Lung (tissue), 12 donors: ENCODE data around the gene PPARA. TPM values are rescaled to one million over a fixed set of nuclear protein-coding genes. Genes with fewer than 3 reads are reported as not detected.
A peak's percentile ranks its signal among the peaks of the same experiment; 100 is the strongest.

Experiments
- ATAC-seq: fragments of 200-7000 bp; cut with Tn5 transposase; one replicate; pipeline ENCODE4 v1.9.1; 2020; ENCODE audit warnings: moderate number of reproducible peaks; ENCODE audit not compliant: insufficient read depth, low FRiP score
- DNase-seq, 3 donors: peaks; one replicate each; pipeline ENCODE4 v3.0.0-alpha.2; 2013 to 2017
- H3K27ac ChIP-seq, 2 donors: one replicate each; pipeline ENCODE4 v1.5.1; 2013; ENCODE audit warnings: mild to moderate bottlenecking in 2 of 2, moderate library complexity in 2 of 2, control low read depth in 1 of 2, inconsistent platforms in 1 of 2, low read depth in 1 of 2, low read length in 1 of 2
- H3K27me3 ChIP-seq, 3 donors: one replicate each; pipeline ENCODE4 v1.5.1; 2013; ENCODE audit warnings: low read length in 2 of 3; ENCODE audit not compliant: control insufficient read depth in 3 of 3, insufficient read depth in 3 of 3
- H3K36me3 ChIP-seq, 4 donors: one replicate each; pipeline ENCODE4 v1.5.1; 2013; ENCODE audit warnings: low read length in 4 of 4, mild to moderate bottlenecking in 1 of 4, moderate library complexity in 1 of 4; ENCODE audit not compliant: control insufficient read depth in 4 of 4, insufficient read depth in 4 of 4
- H3K4me1 ChIP-seq, 5 donors: one replicate each; pipeline ENCODE4 v1.5.1; 2013; ENCODE audit warnings: low read length in 5 of 5, mild to moderate bottlenecking in 2 of 5, moderate library complexity in 1 of 5; ENCODE audit not compliant: control insufficient read depth in 5 of 5, insufficient read depth in 5 of 5
- H3K4me3 ChIP-seq: one replicate; pipeline ENCODE4 v1.5.1; 2013; ENCODE audit warnings: mild to moderate bottlenecking, control low read depth, moderate library complexity
- H3K9ac ChIP-seq, 2 donors: one replicate each; pipeline ENCODE4 v1.5.1; 2013; ENCODE audit warnings: low read length in 2 of 2, control low read depth in 1 of 2; ENCODE audit not compliant: insufficient read depth in 1 of 2
- H3K9me3 ChIP-seq, 4 donors: one replicate each; pipeline ENCODE4 v1.5.1; 2013; ENCODE audit warnings: low read length in 3 of 4, mild to moderate bottlenecking in 1 of 4, moderate library complexity in 1 of 4; ENCODE audit not compliant: control insufficient read depth in 4 of 4, insufficient read depth in 3 of 4
- CTCF ChIP-seq: IDR thresholded peaks from 2 replicates; pipeline ENCODE4 v1.5.1; 2012; ENCODE audit warnings: mild to moderate bottlenecking; ENCODE audit errors: control extremely low read depth, extremely low read depth
- WGBS, 2 donors: extraction: QIAGEN DNeasy Blood & Tissue Kit; methylation state at CpG; one replicate each; pipeline ENCODE4 v1.1.7; 2013; 5-methylcytosine and 5-hydroxymethylcytosine counted together
- polyA plus RNA-seq, 2 donors: library from polyadenylated mRNA; stranded (reverse); fragments of 200-250 nt; gene quantifications; one replicate each; pipeline ENCODE4 v1.2.1, GENCODE V29; 2013
- total RNA-seq, 2 donors: library from RNA; depleted of rRNA in 1 of 2; stranded (reverse); fragments of >200 nt in 1 of 2; gene quantifications; one replicate each; pipeline ENCODE4 v1.2.1, GENCODE V29; 2014 to 2021
- donor health status: control.
- donor health status: control.
- donor health status: Bipolar disorder and iron deficiency.
- donor health status: healthy.
- donor health status: DM: yes; HTN: yes; CAD: no.

Gene PPARA
- total and polyA plus RNA-seq, 4 donors: 4.4 to 18.1 (median 11.0) TPM

DNA sequence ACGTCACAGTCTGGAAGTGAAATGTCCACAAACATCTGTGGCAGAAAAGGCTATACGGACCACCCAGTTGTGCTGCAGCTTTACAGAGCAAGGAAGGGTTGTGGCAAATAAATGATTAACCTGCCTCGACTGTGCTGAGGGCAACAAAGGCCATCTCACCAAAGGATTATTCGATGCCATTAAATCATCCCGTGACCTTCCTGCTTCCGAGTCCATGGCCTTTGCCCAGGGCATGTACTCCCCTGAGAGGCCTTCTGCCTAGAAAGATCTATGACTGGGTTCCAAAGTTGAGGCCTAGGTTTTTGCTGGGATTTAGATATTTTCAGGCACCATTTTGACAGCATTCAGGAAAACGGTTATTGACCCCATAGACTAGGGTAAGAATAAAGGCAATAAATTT, 90.6 kb downstream of the PPARA start:
- 83 to 88% methylated on average over 7 of the region's 7 CpGs for WGBS, 2 donors
- Histone ChIP-seq H3K4me1 (peaks cover 0 to 10% (median 4%) of the 10 kb centered on the region in 5 donors), H3K27ac (no peak overlapping the region), H3K27me3 (no peaks in the 10 kb centered on the region), H3K4me3 (no peak overlapping the region), H3K36me3 (peaks cover 5 to 20% (median 11%) of the 10 kb centered on the region in 4 donors), H3K9me3 (no peaks in the 10 kb centered on the region), H3K9ac (no peak overlapping the region)
- ATAC-seq: no peak
- no peak for DNase-seq
- no peak for TF ChIP-seq CTCF

DNA sequence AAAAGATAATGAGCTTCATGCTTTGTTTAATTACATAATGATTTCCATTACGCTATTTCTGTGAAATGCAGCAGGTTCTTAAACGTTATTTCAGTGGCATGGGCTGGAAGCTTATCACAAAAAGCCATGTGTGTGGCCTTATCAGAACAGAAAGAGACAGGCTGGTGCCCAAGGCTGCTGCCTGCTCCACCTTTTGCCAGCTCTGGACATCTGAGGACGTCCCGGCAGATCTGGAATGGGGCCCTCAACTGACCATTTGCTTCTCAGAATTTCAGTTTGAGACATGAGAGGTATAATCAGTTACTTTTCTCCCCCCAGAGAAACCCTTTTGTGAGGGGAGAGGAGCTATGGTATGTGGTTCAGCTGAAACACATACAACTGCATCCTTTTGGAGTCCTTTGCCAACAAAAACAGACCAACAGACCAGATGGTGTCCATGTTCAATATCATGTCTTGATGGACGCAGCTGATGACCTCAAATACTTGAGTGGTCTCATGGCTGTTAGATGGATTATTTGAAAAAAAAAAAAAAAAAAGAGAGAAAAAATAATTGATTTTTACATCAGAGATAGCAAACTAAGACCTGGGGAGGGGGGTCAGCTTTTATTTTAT, 91.2 kb downstream of the PPARA start:
- Histone ChIP-seq H3K4me1 (peaks cover 2 to 12% (median 5%) of the 10 kb centered on the region in 5 donors), H3K27me3 (no peaks in the 10 kb centered on the region), H3K9me3 (no peaks in the 10 kb centered on the region), H3K4me3 (no peak overlapping the region), H3K27ac (peak overlapping the region in 1 of 2 donors; percentile 5), H3K36me3 (peaks cover 5 to 20% (median 11%) of the 10 kb centered on the region in 4 donors), H3K9ac (no peak overlapping the region)
- no peak for DNase-seq
- 83 to 85% methylated on average over 5 of the region's 5 CpGs for WGBS, 2 donors
- no peak for TF ChIP-seq CTCF
- ATAC-seq: no peak

- Histone ChIP-seq H3K9ac (no peak overlapping the region), H3K36me3 (peaks cover 5 to 20% (median 12%) of the 10 kb centered on the region in 4 donors), H3K4me3 (no peak overlapping the region), H3K9me3 (no peaks in the 10 kb centered on the region), H3K27me3 (no peaks in the 10 kb centered on the region), H3K4me1 (peaks cover 2 to 12% (median 5%) of the 10 kb centered on the region in 5 donors), H3K27ac (peak overlapping the region in 1 of 2 donors; percentile 4)
- ATAC-seq: no peak
- DNase-seq: no peak
- WGBS, 2 donors: 66 to 79% methylated on average over 10 of the region's 10 CpGs
- no peak for TF ChIP-seq CTCF
Measured at GRCh38 chr22:46242076-46242475, 91.8 kb downstream of the PPARA start.
